ENCODE results near the gene DMBX1. TPM values are rescaled to one million over a fixed set of nuclear protein-coding genes. Genes with fewer than 3 reads are reported as not detected.

Gene DMBX1
- total and polyA plus RNA-seq, 4 experiments from 2014 or later, result not detected

DNA sequence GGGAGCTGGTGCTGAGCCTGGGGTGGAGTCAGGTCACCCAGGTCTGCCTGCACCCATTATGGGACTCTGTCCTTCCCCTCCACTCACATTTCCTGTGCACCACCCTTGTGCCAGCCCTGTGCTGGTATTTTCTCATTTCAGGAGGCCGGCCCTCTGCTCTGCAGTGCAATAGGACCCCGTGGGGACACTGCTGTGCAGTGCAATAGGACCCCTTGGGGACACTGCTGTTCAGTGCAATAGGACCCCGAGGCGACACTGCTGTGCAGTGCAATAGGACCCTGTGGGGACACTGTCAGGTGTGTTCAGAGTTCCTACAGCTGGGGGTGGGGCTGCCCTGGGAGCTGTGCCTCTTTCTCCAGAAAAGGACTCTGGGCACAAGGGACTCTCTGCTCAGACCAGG, 36.2 kb upstream of the DMBX1 start:
- Mint-ChIP-seq H3K27ac (no peak overlapping the region), H3K9me3 (no peaks in the 10 kb centered on the region), H3K36me3 (no peaks in the 10 kb centered on the region), H3K27me3 (peaks cover 27 to 45% of the 10 kb centered on the region in 2 donors), H3K4me3 (no peak overlapping the region), H3K4me1 (peaks cover 3 to 11% (median 8%) of the 10 kb centered on the region in 4 donors)
- intact Hi-C loops (cut with micrococcal nuclease), result no loop called here
- no peak overlapping the region for H3K4me3 ChIP-seq (ENCODE audit: low read length in 2 of 2)
- H3K9me3 ChIP-seq (ENCODE audit: control insufficient read depth in 1 of 2, low read length in 2 of 2), result no peaks in the 10 kb centered on the region
- POLR2A ChIA-PET (ENCODE audit: partially characterized antibody), result no interaction called here
- no peak overlapping the region for H3K27ac ChIP-seq (ENCODE audit: low read depth, low read length)
- CTCF ChIA-PET (ENCODE audit: partially characterized antibody), result interaction anchor here (1.1 to 1.6 kb wide), 3 partner anchors 11 to 75 kb away, joined by 4 to 6 read pairs (median 5); no protein-coding TSS in a partner anchor
- no peak for DNase-seq
- peaks cover 2% of the 10 kb centered on the region for H3K27me3 ChIP-seq (ENCODE audit: insufficient read depth, low read length)
- no peaks in the 10 kb centered on the region for H3K36me3 ChIP-seq (ENCODE audit: insufficient read depth, low read length)
- H3K4me1 ChIP-seq (ENCODE audit: insufficient read depth, low read length), result peaks cover 4% of the 10 kb centered on the region

DNA sequence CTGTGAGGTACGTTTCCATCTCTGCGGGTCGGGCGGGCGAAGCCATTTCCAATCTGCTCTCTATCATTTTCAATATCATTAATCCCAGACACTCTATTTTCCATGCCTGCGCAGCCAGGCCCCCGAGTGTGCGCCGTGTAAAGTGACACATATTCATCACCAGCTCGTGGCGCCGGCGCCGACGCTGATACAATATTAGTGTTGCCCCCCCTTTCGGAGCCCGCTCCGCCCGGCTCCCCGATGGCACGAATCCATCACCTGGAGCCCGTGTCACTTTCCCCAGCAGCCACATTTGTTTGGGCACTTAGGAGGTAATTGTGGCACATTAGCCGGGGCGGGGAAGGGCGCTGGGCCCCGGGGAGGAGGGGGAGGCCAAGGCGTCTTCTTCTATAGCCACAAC, 33.7 kb upstream of the DMBX1 start:
- Mint-ChIP-seq H3K27ac (no peak overlapping the region), H3K36me3 (no peaks in the 10 kb centered on the region), H3K4me1 (no peaks in the 10 kb centered on the region), H3K4me3 (no peak overlapping the region), H3K9me3 (no peaks in the 10 kb centered on the region), H3K27me3 (peaks cover 24 to 43% of the 10 kb centered on the region in 2 donors)
- DNase-seq, result no peak
- Histone ChIP-seq H3K36me3 (ENCODE audit: insufficient read depth, low read length) (no peaks in the 10 kb centered on the region), H3K9me3 (ENCODE audit: control insufficient read depth in 1 of 2, low read length in 2 of 2) (no peaks in the 10 kb centered on the region), H3K27me3 (ENCODE audit: insufficient read depth, low read length) (no peaks in the 10 kb centered on the region), H3K27ac (ENCODE audit: low read depth, low read length) (no peak overlapping the region), H3K4me1 (ENCODE audit: insufficient read depth, low read length) (no peaks in the 10 kb centered on the region), H3K4me3 (ENCODE audit: low read length in 2 of 2) (no peak overlapping the region)
- POLR2A ChIA-PET (ENCODE audit: partially characterized antibody), result no interaction called here
- CTCF ChIA-PET (ENCODE audit: partially characterized antibody), result interaction anchor here (0.8 kb wide), 1 partner anchor 10 kb away, joined by 3 read pairs; no protein-coding TSS in a partner anchor
- intact Hi-C loops (cut with micrococcal nuclease), result no loop called here

DNA sequence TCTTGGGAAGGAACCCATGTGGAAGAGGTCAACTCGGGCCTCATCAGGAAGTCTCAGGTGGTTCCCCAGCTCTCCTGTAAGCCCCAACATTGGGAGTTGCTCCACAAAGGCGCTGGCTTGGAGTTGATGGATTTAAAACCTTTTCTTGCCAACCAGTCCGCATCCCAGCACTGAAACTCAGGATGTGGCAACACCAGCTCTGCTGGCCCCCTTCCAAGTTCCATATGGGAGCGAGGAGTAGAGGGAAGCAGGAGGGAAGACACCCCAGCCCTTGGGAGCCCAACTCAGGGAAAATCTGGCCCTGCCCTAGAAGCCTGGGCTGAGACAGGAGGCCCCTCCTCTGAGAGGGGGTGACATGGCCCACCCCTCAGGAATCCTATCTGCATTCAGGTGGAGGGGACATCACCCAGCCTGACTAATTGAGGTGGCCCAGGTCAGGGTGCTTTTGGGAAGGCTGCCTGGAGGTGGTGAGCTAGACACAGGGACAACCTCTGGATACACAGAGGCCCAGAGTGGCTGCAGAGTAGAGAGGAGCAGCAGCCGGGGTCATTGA, 33.1 kb upstream of the DMBX1 start:
- ChIA-PET CTCF (ENCODE audit: partially characterized antibody) (no interaction called here), POLR2A (ENCODE audit: partially characterized antibody) (no interaction called here)
- Histone ChIP-seq H3K4me3 (ENCODE audit: low read length in 2 of 2) (no peak overlapping the region), H3K27ac (ENCODE audit: low read depth, low read length) (no peak overlapping the region), H3K4me1 (ENCODE audit: insufficient read depth, low read length) (no peaks in the 10 kb centered on the region), H3K36me3 (ENCODE audit: insufficient read depth, low read length) (no peaks in the 10 kb centered on the region), H3K27me3 (ENCODE audit: insufficient read depth, low read length) (no peaks in the 10 kb centered on the region), H3K9me3 (ENCODE audit: control insufficient read depth in 1 of 2, low read length in 2 of 2) (no peaks in the 10 kb centered on the region)
- Mint-ChIP-seq H3K4me3 (no peak overlapping the region), H3K9me3 (no peaks in the 10 kb centered on the region), H3K27ac (no peak overlapping the region), H3K4me1 (no peaks in the 10 kb centered on the region), H3K27me3 (peaks cover 19 to 37% of the 10 kb centered on the region in 2 donors), H3K36me3 (no peaks in the 10 kb centered on the region)
- intact Hi-C loops (cut with micrococcal nuclease), result no loop called here
- no peak for DNase-seq

DNA sequence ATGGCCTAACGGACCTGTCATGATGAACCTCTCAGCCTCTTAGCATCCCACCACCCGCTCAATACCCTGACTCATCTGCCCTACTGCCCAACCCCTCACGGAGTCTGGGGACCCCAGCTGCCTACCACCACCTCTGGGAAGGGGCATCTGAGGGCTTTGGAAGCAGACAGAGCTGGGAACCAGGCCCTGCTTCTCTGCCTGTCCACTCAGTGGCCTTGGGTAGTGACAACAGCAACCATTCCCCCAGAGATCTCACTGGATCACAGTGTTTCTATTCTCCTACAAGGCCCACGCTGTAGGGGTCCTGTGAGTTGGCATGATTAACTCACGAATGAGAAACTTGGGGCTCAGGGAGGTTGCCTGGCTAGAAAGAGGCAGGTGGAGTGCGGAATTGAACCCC, 32.5 kb upstream of the DMBX1 start:
- no peak for DNase-seq
- no peaks in the 10 kb centered on the region for H3K36me3 ChIP-seq (ENCODE audit: insufficient read depth, low read length)
- no peak overlapping the region for H3K4me3 ChIP-seq (ENCODE audit: low read length in 2 of 2)
- ChIA-PET POLR2A (ENCODE audit: partially characterized antibody) (no interaction called here), CTCF (ENCODE audit: partially characterized antibody) (no interaction called here)
- Mint-ChIP-seq H3K27me3 (peaks cover 19 to 35% of the 10 kb centered on the region in 2 donors), H3K4me1 (peaks cover 0 to 2% (median 0%) of the 10 kb centered on the region in 4 donors), H3K27ac (no peak overlapping the region), H3K4me3 (no peak overlapping the region), H3K36me3 (no peaks in the 10 kb centered on the region), H3K9me3 (no peaks in the 10 kb centered on the region)
- no peak overlapping the region for H3K27ac ChIP-seq (ENCODE audit: low read depth, low read length)
- intact Hi-C loops (cut with micrococcal nuclease), result no loop called here
- no peaks in the 10 kb centered on the region for H3K9me3 ChIP-seq (ENCODE audit: control insufficient read depth in 1 of 2, low read length in 2 of 2)
- H3K4me1 ChIP-seq (ENCODE audit: insufficient read depth, low read length), result no peaks in the 10 kb centered on the region
- H3K27me3 ChIP-seq (ENCODE audit: insufficient read depth, low read length), result no peaks in the 10 kb centered on the region

DNA sequence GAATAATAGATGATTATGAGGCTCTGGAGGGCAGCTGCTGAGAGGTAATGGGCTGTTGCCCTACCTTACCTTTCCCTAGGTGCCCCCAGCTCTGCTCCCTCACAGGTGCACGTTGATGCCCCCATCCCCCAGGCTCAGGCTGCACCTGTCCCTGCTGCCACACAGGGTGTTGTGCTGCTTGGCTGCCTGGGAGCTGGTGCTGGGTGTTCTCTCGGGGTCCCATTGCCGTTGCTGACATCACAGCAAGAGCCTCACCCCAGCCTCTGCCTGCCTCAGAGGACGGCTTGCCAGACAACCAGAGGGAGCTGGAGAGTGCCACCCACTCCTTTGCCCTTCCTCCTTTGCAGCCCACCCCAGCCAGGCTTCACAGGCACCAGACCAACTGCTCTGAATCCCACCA, 31.4 kb upstream of the DMBX1 start:
- ChIA-PET CTCF (ENCODE audit: partially characterized antibody) (interaction anchor here (1.4 kb wide), 1 partner anchor 11 kb away, joined by 4 read pairs; no protein-coding TSS in a partner anchor), POLR2A (ENCODE audit: partially characterized antibody) (no interaction called here)
- H3K36me3 ChIP-seq (ENCODE audit: insufficient read depth, low read length), result no peaks in the 10 kb centered on the region
- intact Hi-C loops (cut with micrococcal nuclease), result no loop called here
- Mint-ChIP-seq H3K27me3 (peaks cover 20 to 31% of the 10 kb centered on the region in 2 donors), H3K4me3 (no peak overlapping the region), H3K4me1 (peaks cover 0 to 2% (median 0%) of the 10 kb centered on the region in 4 donors), H3K9me3 (no peaks in the 10 kb centered on the region), H3K36me3 (no peaks in the 10 kb centered on the region), H3K27ac (no peak overlapping the region)
- DNase-seq, result no peak
- H3K9me3 ChIP-seq (ENCODE audit: control insufficient read depth in 1 of 2, low read length in 2 of 2), result no peaks in the 10 kb centered on the region
- H3K4me1 ChIP-seq (ENCODE audit: insufficient read depth, low read length), result no peaks in the 10 kb centered on the region
- no peak overlapping the region for H3K27ac ChIP-seq (ENCODE audit: low read depth, low read length)
- H3K4me3 ChIP-seq (ENCODE audit: low read length in 2 of 2), result no peak overlapping the region
- H3K27me3 ChIP-seq (ENCODE audit: insufficient read depth, low read length), result no peaks in the 10 kb centered on the region

DNA sequence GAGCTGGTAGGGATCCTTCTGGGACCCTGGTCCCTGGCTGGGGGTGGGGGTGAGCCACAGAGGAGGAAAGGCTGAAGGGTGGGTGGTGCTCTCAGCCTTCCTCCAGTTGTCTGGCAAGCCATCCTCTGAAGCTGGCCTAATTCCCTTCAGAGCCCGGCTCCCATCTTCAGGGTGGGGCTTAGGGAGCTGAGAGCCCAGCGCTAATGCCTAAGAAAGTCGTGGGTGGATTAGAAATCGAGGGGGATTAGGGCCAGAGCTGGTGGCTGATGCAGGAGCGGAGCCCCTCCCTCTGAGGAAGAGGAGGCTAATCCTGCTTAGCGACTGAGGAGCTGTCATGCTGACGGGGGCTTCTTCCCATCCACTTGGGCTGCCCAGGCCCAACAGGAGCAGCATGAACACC, 30.8 kb upstream of the DMBX1 start:
- H3K27ac Mint-ChIP-seq, result no peak overlapping the region
- peaks cover 0 to 2% (median 0%) of the 10 kb centered on the region in 4 donors for H3K4me1 Mint-ChIP-seq
- Histone ChIP-seq H3K27me3 (ENCODE audit: insufficient read depth, low read length) (no peaks in the 10 kb centered on the region), H3K9me3 (ENCODE audit: control insufficient read depth in 1 of 2, low read length in 2 of 2) (no peaks in the 10 kb centered on the region), H3K27ac (ENCODE audit: low read depth, low read length) (no peak overlapping the region), H3K4me3 (ENCODE audit: low read length in 2 of 2) (no peak overlapping the region), H3K4me1 (ENCODE audit: insufficient read depth, low read length) (no peaks in the 10 kb centered on the region), H3K36me3 (ENCODE audit: insufficient read depth, low read length) (no peaks in the 10 kb centered on the region)
- H3K36me3 Mint-ChIP-seq, result no peaks in the 10 kb centered on the region
- peaks cover 21 to 32% of the 10 kb centered on the region in 2 donors for H3K27me3 Mint-ChIP-seq
- no peak overlapping the region for H3K4me3 Mint-ChIP-seq
- no peaks in the 10 kb centered on the region for H3K9me3 Mint-ChIP-seq
- intact Hi-C loops (cut with micrococcal nuclease), result no loop called here
- ChIA-PET CTCF (ENCODE audit: partially characterized antibody) (interaction anchor here (1.4 kb wide), 1 partner anchor 12 kb away, joined by 4 read pairs; no protein-coding TSS in a partner anchor), POLR2A (ENCODE audit: partially characterized antibody) (no interaction called here)
- no peak for DNase-seq

DNA sequence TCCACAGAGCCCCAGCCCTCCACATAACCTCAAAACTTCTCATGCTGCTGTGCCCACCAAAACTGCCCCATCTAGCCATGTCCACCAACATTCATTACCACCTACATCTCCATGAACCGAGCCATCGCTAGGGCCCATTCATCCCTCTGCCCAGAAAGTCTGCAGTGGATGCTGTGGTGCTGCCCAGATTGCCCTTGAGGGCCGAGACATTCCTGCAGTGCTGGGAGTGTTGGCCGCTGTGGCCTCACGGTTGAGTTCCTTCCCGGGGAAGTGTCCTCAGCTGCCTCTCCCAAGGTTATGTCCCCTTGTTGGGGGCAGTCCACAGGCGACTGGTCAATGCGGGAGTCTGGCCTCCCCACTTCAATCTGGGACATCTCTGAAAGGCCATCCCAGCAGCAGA, 30.3 kb upstream of the DMBX1 start:
- CTCF ChIA-PET (ENCODE audit: partially characterized antibody), result no interaction called here

More for the DNA sequence above, 30.3 kb upstream of the DMBX1 start:
- intact Hi-C loops (cut with micrococcal nuclease), result no loop called here
- POLR2A ChIA-PET (ENCODE audit: partially characterized antibody), result no interaction called here
- no peaks in the 10 kb centered on the region for H3K9me3 ChIP-seq (ENCODE audit: control insufficient read depth in 1 of 2, low read length in 2 of 2)
- H3K27ac Mint-ChIP-seq, result no peak overlapping the region
- H3K4me1 Mint-ChIP-seq, result peaks cover 0 to 2% (median 0%) of the 10 kb centered on the region in 4 donors
- H3K27ac ChIP-seq (ENCODE audit: low read depth, low read length), result no peak overlapping the region
- H3K36me3 ChIP-seq (ENCODE audit: insufficient read depth, low read length), result no peaks in the 10 kb centered on the region
- no peaks in the 10 kb centered on the region for H3K9me3 Mint-ChIP-seq
- no peaks in the 10 kb centered on the region for H3K36me3 Mint-ChIP-seq
- no peak for DNase-seq
- no peaks in the 10 kb centered on the region for H3K27me3 ChIP-seq (ENCODE audit: insufficient read depth, low read length)
- H3K4me1 ChIP-seq (ENCODE audit: insufficient read depth, low read length), result no peaks in the 10 kb centered on the region
- no peak overlapping the region for H3K4me3 Mint-ChIP-seq
- no peak overlapping the region for H3K4me3 ChIP-seq (ENCODE audit: low read length in 2 of 2)
- peaks cover 25 to 36% of the 10 kb centered on the region in 2 donors for H3K27me3 Mint-ChIP-seq
